Measurements from ENCODE around the gene SSPN. TPM values are rescaled to one million over a fixed set of nuclear protein-coding genes. Genes with fewer than 3 reads are reported as not detected.
"Not testable (repeated sequence)": the region's sequence is repeated elsewhere in the genome, so short reads cannot be mapped to it uniquely, and the experiment has no call there.

Gene SSPN
- total RNA-seq, 2 experiments from 2014 or later = not detected

DNA sequence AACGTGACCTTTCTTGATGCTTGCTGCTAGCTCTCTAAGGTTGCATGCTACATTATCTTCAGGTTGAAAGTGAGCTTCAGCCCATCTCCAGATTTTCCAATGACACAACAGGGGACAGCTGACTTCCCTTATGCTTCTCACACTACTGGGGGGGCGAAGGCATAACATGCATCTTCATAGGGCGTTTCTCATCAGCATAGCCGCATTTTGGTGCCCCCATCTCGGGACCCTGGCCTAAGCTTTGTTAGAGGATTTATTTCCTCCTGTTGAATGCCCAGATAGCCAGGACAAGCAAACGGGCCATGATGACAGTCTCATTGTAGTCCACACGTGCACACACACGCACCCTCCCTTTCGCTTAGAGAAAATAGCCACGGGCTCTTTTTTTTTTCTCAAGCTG, 30.7 kb downstream of the SSPN start:
- Mint-ChIP-seq H3K4me3 (no peak overlapping the region), H3K36me3 (ENCODE audit: low read depth) (no peaks in the 10 kb centered on the region), H3K9me3 (no peaks in the 10 kb centered on the region), H3K27me3 (peaks cover 35% of the 10 kb centered on the region), H3K4me1 (no peaks in the 10 kb centered on the region), H3K27ac (no peak overlapping the region)
- ChIA-PET CTCF (no interaction called here), POLR2A (no interaction called here)
- no peak for DNase-seq

DNA sequence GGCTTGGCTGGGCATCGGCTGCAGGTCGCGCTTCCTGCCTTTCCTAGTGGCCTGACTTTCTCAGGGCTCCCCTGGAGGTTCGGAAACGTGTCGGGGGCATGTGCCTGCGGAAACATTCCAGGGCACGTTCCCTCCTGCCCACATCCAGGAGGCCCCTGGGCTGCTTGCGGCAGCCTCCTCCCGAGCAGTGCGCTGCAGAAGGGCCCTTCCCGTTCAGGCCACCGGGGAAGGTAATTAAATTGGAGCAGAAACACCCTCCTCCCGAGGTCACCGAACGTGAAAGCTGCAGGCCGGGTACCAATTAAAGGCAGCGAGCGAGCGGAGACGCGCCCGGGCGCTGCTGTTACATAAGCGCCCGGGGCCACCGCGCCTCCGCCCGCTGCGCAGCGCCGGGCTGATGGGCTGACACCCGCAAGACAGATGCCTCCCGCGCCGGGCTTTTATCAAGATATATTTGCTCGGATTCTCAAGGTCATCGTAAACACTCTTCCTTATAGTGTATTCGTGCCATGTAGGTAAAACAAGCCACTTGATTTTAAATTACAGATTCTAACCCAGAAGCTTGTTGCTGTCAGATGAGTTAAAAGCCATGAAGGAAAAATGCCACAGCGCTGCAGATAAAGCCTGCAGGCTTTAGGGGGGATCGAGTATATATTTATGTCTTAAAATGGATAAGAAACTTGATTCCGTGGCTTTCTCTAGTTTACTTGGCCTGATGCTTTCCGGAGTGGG, 31.4 kb downstream of the SSPN start:
- Mint-ChIP-seq H3K36me3 (ENCODE audit: low read depth) (no peaks in the 10 kb centered on the region), H3K4me3 (no peak overlapping the region), H3K4me1 (no peaks in the 10 kb centered on the region), H3K27ac (no peak overlapping the region), H3K27me3 (peaks cover 35% of the 10 kb centered on the region), H3K9me3 (no peaks in the 10 kb centered on the region)
- DNase-seq = no peak
- ChIA-PET POLR2A (no interaction called here), CTCF (no interaction called here)

DNA sequence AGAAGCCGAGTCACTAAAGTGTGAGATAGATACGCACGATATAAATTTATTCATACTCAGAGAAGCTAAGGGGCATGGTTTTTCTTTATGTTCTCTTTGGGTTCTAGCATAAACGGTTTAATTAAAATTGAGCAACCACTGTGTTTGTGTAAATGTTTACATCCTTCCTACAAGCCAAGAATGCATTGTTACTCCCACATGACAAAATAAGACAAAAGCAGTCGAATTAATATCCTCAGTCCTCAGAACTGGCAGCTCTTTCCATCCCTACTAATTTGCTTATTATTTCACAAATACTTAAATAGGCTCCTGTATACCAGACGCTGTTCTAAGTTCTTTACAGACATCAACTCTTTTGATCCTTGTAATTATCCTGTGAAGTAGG, 32.0 kb downstream of the SSPN start:
- ChIA-PET CTCF (no interaction called here), POLR2A (no interaction called here)
- Mint-ChIP-seq H3K4me3 (no peak overlapping the region), H3K27ac (no peak overlapping the region), H3K9me3 (no peaks in the 10 kb centered on the region), H3K4me1 (no peaks in the 10 kb centered on the region), H3K27me3 (peaks cover 39% of the 10 kb centered on the region), H3K36me3 (ENCODE audit: low read depth) (no peaks in the 10 kb centered on the region)
- no peak for DNase-seq

DNA sequence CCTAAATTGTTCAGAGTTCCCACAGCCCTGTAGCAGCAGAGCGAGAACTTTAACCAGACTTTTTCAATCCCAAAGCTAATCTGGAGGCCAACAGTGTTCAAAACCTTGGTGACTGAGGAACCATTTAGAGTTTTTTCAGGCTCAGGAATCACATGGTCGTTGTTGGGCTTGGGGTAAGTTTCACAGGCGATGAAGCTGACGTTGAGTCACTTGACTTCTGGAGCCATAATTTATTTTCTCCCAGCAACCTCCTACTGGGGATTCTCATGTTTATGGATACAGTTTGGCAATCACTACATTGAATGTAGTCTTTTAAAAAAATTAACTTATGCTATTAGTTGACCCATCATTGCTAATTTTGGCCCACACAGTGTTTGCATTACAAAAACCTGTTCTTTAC, 34.5 kb downstream of the SSPN start:
- H3K36me3 Mint-ChIP-seq (ENCODE audit: low read depth) = no peaks in the 10 kb centered on the region

DNA sequence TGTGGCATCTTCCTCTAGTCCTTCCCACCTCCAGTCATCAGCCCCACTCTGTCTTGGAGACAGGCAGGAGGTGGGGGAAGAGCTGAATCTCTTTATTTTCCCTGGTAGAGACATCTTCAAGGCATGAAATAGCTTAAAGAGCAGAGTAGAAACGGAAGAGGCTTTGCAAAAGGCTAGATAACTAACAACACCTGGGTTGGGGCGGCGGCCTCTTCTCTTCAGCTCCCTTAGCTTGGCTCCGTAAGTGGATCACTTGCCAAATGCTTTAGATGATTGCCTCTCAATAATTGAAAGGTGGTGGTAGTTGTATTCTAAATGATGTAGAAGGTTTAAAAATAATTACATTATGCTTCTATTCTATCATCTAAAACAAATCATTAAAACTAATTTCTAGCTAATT, 36.1 kb downstream of the SSPN start:
- no peaks in the 10 kb centered on the region for H3K4me1 Mint-ChIP-seq
- ChIA-PET POLR2A (no interaction called here), CTCF (no interaction called here)
- no peak overlapping the region for H3K4me3 Mint-ChIP-seq
- DNase-seq = no peak
- no peak overlapping the region for H3K27ac Mint-ChIP-seq
- no peaks in the 10 kb centered on the region for H3K36me3 Mint-ChIP-seq (ENCODE audit: low read depth)
- no peaks in the 10 kb centered on the region for H3K9me3 Mint-ChIP-seq
- H3K27me3 Mint-ChIP-seq = peaks cover 33% of the 10 kb centered on the region

More for the DNA sequence above, 34.5 kb downstream of the SSPN start:
- POLR2A ChIA-PET = no interaction called here
- Mint-ChIP-seq H3K9me3 (no peaks in the 10 kb centered on the region), H3K27ac (no peak overlapping the region), H3K4me1 (no peaks in the 10 kb centered on the region), H3K4me3 (no peak overlapping the region), H3K27me3 (peaks cover 37% of the 10 kb centered on the region)
- no peak for DNase-seq
- CTCF ChIA-PET = no interaction called here

DNA sequence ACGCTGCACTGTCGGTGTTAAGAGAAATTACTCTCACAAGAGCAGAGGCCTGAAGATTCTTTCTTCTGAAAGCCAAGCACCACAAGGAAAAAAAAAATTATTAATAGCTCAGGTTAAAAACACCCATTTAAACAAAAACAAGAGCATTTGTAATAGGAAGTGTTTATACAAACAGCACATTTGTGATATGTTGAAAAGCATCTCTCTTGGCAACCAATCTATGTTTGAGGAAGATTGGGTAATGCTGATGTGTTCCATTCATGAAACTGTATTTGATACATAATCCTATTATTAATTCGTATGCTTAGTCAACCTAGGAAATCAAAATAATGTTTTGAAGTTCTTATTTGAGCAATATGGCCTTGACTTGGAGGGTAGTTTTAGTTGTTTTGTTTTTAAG, 36.5 kb downstream of the SSPN start:
- DNase-seq = no peak

DNA sequence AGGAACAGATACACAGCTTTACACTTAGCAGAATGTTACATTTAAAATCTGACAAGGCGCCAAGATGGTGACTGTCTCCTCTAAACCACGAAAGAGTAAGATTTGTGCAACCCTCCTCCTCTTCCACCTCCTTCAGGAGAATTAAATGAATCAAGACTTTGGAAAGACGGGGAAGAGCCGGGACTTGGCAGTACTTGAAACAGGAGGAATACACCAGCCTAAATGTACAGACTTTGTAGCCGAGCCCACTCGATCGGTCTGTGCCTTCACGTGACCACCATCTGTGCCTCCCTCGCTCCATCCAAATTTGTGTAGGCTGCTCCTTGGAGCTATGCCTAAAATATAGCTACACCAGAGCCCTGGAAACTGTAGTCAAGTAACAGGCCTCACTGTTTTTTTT, 38.3 kb downstream of the SSPN start:
- no peak overlapping the region for H3K27ac Mint-ChIP-seq
- no peak for DNase-seq
- CTCF ChIA-PET = no interaction called here
- H3K27me3 Mint-ChIP-seq = peaks cover 21% of the 10 kb centered on the region
- no peak overlapping the region for H3K4me3 Mint-ChIP-seq
- H3K9me3 Mint-ChIP-seq = no peaks in the 10 kb centered on the region
- no peaks in the 10 kb centered on the region for H3K36me3 Mint-ChIP-seq (ENCODE audit: low read depth)
- no peaks in the 10 kb centered on the region for H3K4me1 Mint-ChIP-seq
- POLR2A ChIA-PET = no interaction called here

More for the DNA sequence above, 36.5 kb downstream of the SSPN start:
- no peaks in the 10 kb centered on the region for H3K9me3 Mint-ChIP-seq
- peaks cover 33% of the 10 kb centered on the region for H3K27me3 Mint-ChIP-seq
- ChIA-PET POLR2A (no interaction called here), CTCF (no interaction called here)
- H3K36me3 Mint-ChIP-seq (ENCODE audit: low read depth) = no peaks in the 10 kb centered on the region
- no peaks in the 10 kb centered on the region for H3K4me1 Mint-ChIP-seq
- H3K4me3 Mint-ChIP-seq = no peak overlapping the region
- H3K27ac Mint-ChIP-seq = no peak overlapping the region

DNA sequence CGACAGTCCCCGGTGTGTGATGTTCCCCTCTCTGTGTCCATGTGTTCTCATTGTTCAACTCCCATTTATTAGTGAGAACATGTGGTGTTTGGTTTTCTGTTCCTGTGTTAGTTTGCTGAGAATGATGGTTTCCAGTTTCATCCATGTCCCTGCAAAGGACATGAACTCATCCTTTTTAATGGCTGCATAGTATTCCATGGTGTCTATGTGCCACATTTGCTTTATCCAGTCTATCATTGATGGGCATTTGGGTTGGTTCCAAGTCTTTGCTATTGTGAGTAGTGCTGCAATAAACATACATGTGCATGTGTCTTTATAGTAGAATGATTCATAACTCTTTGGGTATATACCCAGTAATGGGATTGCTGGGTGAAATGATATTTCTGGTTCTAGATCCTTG, 40.1 kb downstream of the SSPN start:
- POLR2A ChIA-PET, H3K27ac Mint-ChIP-seq, CTCF ChIA-PET: not testable (repeated sequence)

DNA sequence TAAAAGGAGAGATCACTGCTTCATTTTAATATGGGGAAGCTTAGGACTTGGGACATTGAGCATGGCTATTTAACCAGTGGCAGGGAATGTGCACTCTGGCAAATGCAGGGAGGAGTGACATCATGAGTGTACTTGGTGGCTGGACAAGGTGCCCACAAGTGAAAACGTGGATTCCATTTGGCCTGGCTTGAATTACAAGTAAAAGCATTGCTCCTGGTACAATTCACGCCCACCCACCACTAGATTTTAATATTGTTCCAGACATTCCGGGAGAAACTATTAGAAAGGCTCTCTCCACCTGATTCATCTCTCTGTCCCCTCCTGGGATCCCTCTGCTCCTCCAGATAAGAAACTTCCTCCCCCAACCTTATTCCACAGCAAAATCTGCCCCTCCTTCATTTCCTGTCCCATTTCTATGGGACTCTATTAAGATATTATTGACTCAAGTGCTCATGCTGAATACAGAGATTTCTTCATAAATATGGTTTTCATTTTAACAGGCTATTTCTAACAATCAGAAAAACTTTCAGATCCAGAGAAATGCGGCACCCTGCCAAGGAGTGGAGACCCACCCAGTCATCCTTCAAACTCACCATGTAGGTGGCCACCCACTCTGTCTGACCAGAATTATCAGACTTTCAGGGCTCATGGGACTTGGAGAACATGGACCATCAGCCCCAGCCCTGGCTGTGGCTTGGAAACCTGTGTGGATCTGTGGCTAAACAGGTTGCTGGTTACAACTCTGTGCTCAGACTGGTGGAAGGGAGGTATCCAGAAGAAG, 43.2 kb downstream of the SSPN start:
- DNase-seq = no peak
- H3K4me3 Mint-ChIP-seq = no peak overlapping the region
- POLR2A ChIA-PET = no interaction called here
- CTCF ChIA-PET = no interaction called here
- no peak overlapping the region for H3K27ac Mint-ChIP-seq
- H3K4me1 Mint-ChIP-seq = no peaks in the 10 kb centered on the region
- H3K9me3 Mint-ChIP-seq = no peaks in the 10 kb centered on the region
- H3K27me3 Mint-ChIP-seq = peaks cover 7% of the 10 kb centered on the region
- H3K36me3 Mint-ChIP-seq (ENCODE audit: low read depth) = no peaks in the 10 kb centered on the region

More for the DNA sequence above, 40.1 kb downstream of the SSPN start:
- H3K4me3 Mint-ChIP-seq; H3K4me1 Mint-ChIP-seq; H3K9me3 Mint-ChIP-seq; H3K36me3 Mint-ChIP-seq (ENCODE audit: low read depth); DNase-seq: not testable (repeated sequence)
- peaks cover 18% of the 10 kb centered on the region for H3K27me3 Mint-ChIP-seq

DNA sequence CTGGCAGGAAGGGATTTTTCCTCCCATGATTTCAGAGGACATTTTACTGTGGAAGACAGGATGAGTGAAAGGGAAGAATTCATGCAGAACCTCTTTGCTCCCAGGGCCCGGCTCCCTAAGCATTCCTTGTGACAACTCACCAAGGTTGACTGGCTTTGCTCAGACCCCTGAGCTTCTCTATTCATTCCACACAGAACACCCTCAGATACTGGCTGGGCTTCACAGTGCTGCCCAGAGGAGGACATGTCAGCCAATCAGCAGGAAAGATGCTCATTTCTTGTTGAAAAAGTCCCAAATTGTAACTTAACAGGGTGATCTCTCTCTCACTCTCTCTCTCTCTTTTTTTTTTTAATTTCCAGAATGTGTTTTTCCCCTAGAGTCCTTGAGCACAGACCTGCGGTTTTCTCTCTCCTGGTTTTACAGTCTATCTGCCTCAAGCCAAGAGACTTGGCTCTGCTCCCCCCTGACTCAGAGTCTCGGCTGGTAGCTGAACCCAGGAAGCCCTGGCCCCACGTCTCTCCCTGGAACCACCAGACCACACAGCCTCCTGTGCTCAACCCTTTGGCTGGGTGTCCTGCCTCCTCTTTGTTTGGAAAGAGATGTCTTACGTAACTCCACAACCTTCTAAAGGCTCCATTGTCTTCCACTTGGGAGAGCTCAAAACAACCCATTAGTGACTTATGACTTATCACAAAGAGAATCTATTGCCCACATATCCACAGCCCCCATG, 43.9 kb downstream of the SSPN start:
- Mint-ChIP-seq H3K9me3 (no peaks in the 10 kb centered on the region), H3K4me1 (no peaks in the 10 kb centered on the region), H3K36me3 (ENCODE audit: low read depth) (no peaks in the 10 kb centered on the region), H3K27ac (no peak overlapping the region), H3K4me3 (no peak overlapping the region), H3K27me3 (peaks cover 7% of the 10 kb centered on the region)
- DNase-seq = no peak
- POLR2A ChIA-PET = no interaction called here
- CTCF ChIA-PET = no interaction called here

DNA sequence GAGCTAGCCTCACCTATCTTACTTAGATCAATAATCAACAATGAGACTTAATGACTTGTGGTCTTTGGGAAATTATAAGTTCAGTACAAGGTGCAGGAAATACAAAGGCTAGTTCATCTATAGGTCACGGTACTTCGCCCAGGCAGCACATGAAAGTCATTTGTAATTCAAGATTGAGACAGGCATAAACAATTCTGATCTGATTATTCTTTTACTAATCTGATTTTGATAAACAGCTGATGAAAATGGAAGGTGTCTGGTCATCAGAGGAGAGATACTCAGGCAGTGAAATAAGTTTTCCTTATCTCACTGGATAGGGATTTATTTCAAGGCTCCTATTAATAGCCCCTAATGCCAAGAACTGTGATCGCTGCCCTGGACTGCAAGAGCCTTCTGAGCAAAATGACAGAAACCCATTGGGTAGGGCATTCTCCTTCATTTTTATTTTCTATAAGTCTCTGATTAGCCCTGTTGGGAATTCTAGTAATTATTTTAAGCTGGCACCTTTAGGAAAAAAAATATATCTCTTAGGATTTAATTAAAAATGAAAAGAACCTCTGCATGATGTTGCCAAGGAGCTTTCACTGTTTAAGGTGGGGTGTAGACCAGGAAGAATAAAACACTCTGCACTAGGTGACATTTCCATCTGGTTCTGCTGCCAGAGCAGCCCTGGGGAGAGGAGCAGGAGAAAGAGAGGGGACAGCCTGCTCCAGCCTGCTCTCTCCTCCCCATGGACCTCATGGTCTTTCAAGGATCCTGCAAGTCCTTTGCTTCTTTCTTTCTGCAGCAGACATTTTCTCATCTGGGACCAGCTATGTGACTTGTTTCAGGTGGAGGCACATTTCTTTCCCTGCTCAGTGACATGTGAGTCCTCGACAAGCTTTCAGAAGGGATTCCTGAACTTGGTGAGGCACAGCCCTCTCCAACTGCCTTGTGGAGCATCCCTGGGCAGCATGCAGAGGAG, 44.8 kb downstream of the SSPN start:
- ChIA-PET POLR2A (no interaction called here), CTCF (no interaction called here)
- Mint-ChIP-seq H3K9me3 (no peaks in the 10 kb centered on the region), H3K36me3 (ENCODE audit: low read depth) (no peaks in the 10 kb centered on the region), H3K4me1 (no peaks in the 10 kb centered on the region), H3K27ac (no peak overlapping the region), H3K4me3 (no peak overlapping the region), H3K27me3 (peaks cover 7% of the 10 kb centered on the region)
- DNase-seq = no peak

DNA sequence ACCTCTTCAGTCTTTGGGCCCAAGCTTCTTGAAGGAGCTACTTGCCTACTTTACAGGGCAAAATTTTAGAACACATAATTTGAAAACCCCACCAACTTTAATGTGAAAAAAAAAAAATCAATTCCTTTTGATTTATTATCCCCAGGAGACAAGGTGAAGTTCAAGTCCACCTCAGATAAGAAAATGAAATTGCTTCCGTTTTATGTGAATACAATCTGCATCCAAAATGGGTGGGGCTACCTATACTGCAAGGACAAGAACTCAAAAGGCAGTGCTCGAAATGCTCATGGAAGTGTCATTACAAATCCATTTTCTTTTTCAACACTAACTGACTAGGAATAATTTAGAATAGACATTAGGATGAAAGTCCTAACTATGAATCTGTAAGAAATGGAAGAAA, 45.7 kb downstream of the SSPN start:
- Mint-ChIP-seq H3K36me3 (ENCODE audit: low read depth) (no peaks in the 10 kb centered on the region), H3K27ac (no peak overlapping the region), H3K27me3 (peaks cover 4% of the 10 kb centered on the region), H3K4me3 (no peak overlapping the region), H3K4me1 (no peaks in the 10 kb centered on the region), H3K9me3 (no peaks in the 10 kb centered on the region)
- CTCF ChIA-PET = no interaction called here
- POLR2A ChIA-PET = no interaction called here
- no peak for DNase-seq

DNA sequence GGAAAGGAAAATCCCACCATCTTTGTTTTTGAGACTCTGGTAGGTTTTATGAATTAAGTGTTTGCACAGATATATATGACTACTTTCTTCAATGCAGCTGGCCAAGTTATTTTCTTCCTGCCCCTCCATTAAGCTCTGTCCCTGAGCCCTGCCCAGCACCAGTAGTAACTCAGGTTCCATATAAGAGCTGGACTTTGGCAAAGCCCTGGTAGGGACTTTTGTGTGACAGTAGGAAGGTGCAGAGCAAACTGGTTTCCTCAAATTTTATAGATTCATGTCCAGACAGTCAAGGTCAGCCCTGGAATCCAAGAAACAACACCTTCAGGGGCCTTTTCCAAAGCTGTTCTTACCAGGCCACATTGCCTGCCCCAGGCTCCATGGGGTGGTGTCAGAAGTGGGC, 47.3 kb downstream of the SSPN start:
- H3K4me1 Mint-ChIP-seq = no peaks in the 10 kb centered on the region
- no peak overlapping the region for H3K27ac Mint-ChIP-seq
- no peaks in the 10 kb centered on the region for H3K9me3 Mint-ChIP-seq
- ChIA-PET CTCF (no interaction called here), POLR2A (no interaction called here)
- H3K4me3 Mint-ChIP-seq = no peak overlapping the region
- DNase-seq = no peak
- peaks cover 8% of the 10 kb centered on the region for H3K27me3 Mint-ChIP-seq
- H3K36me3 Mint-ChIP-seq (ENCODE audit: low read depth) = no peaks in the 10 kb centered on the region
